Keratinocyte (primary cell): ENCODE results near the gene COL25A1. TPM values are rescaled to one million over a fixed set of nuclear protein-coding genes. Genes with fewer than 3 reads are reported as not detected.

ENCODE experiments used
- DNase-seq: peaks from one replicate; pipeline ENCODE4 v3.0.0-alpha.2; 2011; ENCODE audit warnings: low read depth, missing footprints, low spot score
- FAIRE-seq: peaks from 2 replicates; lab custom pipeline; 2011; peaks lifted over from hg19 to GRCh38; lab: Jason Lieb, UNC
- H2AFZ ChIP-seq: 2 replicates; pipeline ENCODE4 v1.6.0; 2012; ENCODE audit warnings: low read length, control low read depth, inconsistent platforms; ENCODE audit not compliant: control insufficient read depth
- H3K27ac ChIP-seq: 2 replicates; pipeline ENCODE4 v1.5.1; 2011; ENCODE audit warnings: low read length; ENCODE audit not compliant: control insufficient read depth, insufficient read depth
- H3K27me3 ChIP-seq: 3 replicates; pipeline ENCODE4 v1.6.0; 2011; ENCODE audit warnings: low read length; ENCODE audit not compliant: control insufficient read depth, insufficient read depth; ENCODE audit errors: extremely low read depth
- H3K36me3 ChIP-seq, 2 experiments: 2 replicates in 1 of 2; 3 replicates in 1 of 2; pipeline ENCODE4 v1.5.1; 2011; ENCODE audit warnings: low read length in 2 of 2, mild to moderate bottlenecking in 1 of 2; ENCODE audit not compliant: control insufficient read depth in 2 of 2, insufficient read depth in 2 of 2; ENCODE audit errors: extremely low read depth in 1 of 2
- H3K4me1 ChIP-seq: 3 replicates; pipeline ENCODE4 v1.5.1; 2011; ENCODE audit warnings: low read length; ENCODE audit not compliant: control insufficient read depth, insufficient read depth; ENCODE audit errors: extremely low read depth
- H3K4me2 ChIP-seq: 3 replicates; pipeline ENCODE4 v1.6.0; 2011; ENCODE audit warnings: low read depth, low read length; ENCODE audit not compliant: control insufficient read depth, insufficient read depth; ENCODE audit errors: extremely low read depth
- H3K4me3 ChIP-seq, 3 experiments: fragments of 200-600 bp in 1 of 3; sonication (generic) in 1 of 3; 2 replicates in 2 of 3; 3 replicates in 1 of 3; pipeline ENCODE4 v1.5.1; 2011 to 2016; ENCODE audit warnings: low read length in 3 of 3, mild to moderate bottlenecking in 3 of 3, control low read depth in 2 of 3, inconsistent platforms in 1 of 3, low read depth in 1 of 3, mixed read lengths in 1 of 3, mixed run types in 1 of 3, moderate library complexity in 1 of 3; ENCODE audit not compliant: control insufficient read depth in 2 of 3, insufficient read depth in 2 of 3; ENCODE audit errors: extremely low read depth in 1 of 3
- H3K79me2 ChIP-seq: 2 replicates; pipeline ENCODE4 v1.6.0; 2012; ENCODE audit warnings: low read length; ENCODE audit not compliant: control insufficient read depth, insufficient read depth
- H3K9ac ChIP-seq: 3 replicates; pipeline ENCODE4 v1.6.0; 2011; ENCODE audit warnings: low read length; ENCODE audit not compliant: control insufficient read depth, insufficient read depth; ENCODE audit errors: extremely low read depth
- H3K9me1 ChIP-seq: 3 replicates; pipeline ENCODE4 v1.6.0; 2011; ENCODE audit warnings: low read length; ENCODE audit not compliant: control insufficient read depth, insufficient read depth; ENCODE audit errors: extremely low read depth
- H3K9me3 ChIP-seq: 2 replicates; pipeline ENCODE4 v1.5.1; 2012; ENCODE audit warnings: low read depth, low read length; ENCODE audit not compliant: control insufficient read depth
- H4K20me1 ChIP-seq: 3 replicates; pipeline ENCODE4 v1.6.0; 2011; ENCODE audit warnings: low read length; ENCODE audit not compliant: control insufficient read depth, insufficient read depth; ENCODE audit errors: extremely low read depth
- EZH2 ChIP-seq: IDR thresholded peaks from one replicate; pipeline ENCODE4 v1.6.1; 2012; ENCODE audit warnings: inconsistent platforms, mild to moderate bottlenecking, low read length, moderate library complexity
- dilution Hi-C: fragments of 300-500 bp; cut with MboI; formaldehyde crosslinking; loops from one replicate; pipeline ENCODE4 v1.7.0; 2020; ENCODE audit warnings: low sequenced_read_pairs; ENCODE audit not compliant: extremely low pct_ligation_motif_present
- polyA plus RNA-seq, 5 experiments: library from polyadenylated mRNA; depleted of rRNA in 3 of 5; stranded (reverse) in 3 of 5; stranded (forward) in 1 of 5; unstranded in 1 of 5; fragments of >200 nt; gene quantifications; 1 replicate in 1 of 5; 2 replicates in 3 of 5; 3 replicates in 1 of 5; pipeline versions ENCODE4 v1.2.1 to v1.2.3, GENCODE V29; 2011 to 2012; ENCODE audit warnings: missing spikeins in 2 of 5, low read depth in 1 of 5, low replicate concordance in 1 of 5
- TF ChIP-seq, protein P1 (sequence below), 3 experiments: IDR thresholded peaks in 1 of 3; conservative IDR thresholded peaks in 1 of 3; optimal IDR thresholded peaks in 1 of 3; 2 replicates in 2 of 3; 3 replicates in 1 of 3; pipeline versions ENCODE3 to v1.5.1; 2011; ENCODE audit warnings: low read length in 3 of 3, mild to moderate bottlenecking in 3 of 3, moderate library complexity in 2 of 3, control low read depth in 1 of 3, inconsistent platforms in 1 of 3; ENCODE audit not compliant: insufficient read depth in 2 of 3; ENCODE audit errors: extremely low read depth in 1 of 3

Gene COL25A1
- polyA plus RNA-seq, 1 donor (not counting 4 experiments of a cell fraction or from before 2014, with no cell fraction given): not detected

DNA sequence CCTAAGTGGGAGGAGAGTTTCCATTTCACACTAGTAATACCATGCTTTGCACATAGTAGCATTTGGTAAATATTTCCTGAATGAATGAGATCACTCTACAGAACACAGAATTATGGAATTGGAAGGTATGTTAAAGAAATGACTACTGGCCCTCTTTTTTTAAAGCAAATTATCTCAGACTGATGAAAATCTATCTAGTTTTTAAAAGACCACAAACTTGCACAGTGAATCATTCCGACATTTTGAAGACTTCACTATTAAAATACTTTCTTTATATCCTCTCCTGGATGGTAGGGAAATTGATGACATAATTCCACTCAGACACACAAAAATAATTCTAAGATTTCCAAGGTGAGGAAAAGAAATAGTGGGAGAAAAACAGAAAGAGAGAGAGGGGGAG lies 471.2 kb downstream of the COL25A1 start:
- Histone ChIP-seq H4K20me1 (no peaks in the 10 kb centered on the region), H3K4me3 (no peak overlapping the region), H3K27ac (no peak overlapping the region), H3K79me2 (no peaks in the 10 kb centered on the region), H3K9ac (no peak overlapping the region), H3K4me1 (peaks cover 9% of the 10 kb centered on the region), H3K9me3 (no peaks in the 10 kb centered on the region), H3K27me3 (peaks cover 9% of the 10 kb centered on the region), H2AFZ (no peak overlapping the region), H3K9me1 (no peaks in the 10 kb centered on the region), H3K4me2 (no peak overlapping the region), H3K36me3 (no peaks in the 10 kb centered on the region)
- TF ChIP-seq EZH2: no peak
- TF ChIP-seq, protein P1, sequence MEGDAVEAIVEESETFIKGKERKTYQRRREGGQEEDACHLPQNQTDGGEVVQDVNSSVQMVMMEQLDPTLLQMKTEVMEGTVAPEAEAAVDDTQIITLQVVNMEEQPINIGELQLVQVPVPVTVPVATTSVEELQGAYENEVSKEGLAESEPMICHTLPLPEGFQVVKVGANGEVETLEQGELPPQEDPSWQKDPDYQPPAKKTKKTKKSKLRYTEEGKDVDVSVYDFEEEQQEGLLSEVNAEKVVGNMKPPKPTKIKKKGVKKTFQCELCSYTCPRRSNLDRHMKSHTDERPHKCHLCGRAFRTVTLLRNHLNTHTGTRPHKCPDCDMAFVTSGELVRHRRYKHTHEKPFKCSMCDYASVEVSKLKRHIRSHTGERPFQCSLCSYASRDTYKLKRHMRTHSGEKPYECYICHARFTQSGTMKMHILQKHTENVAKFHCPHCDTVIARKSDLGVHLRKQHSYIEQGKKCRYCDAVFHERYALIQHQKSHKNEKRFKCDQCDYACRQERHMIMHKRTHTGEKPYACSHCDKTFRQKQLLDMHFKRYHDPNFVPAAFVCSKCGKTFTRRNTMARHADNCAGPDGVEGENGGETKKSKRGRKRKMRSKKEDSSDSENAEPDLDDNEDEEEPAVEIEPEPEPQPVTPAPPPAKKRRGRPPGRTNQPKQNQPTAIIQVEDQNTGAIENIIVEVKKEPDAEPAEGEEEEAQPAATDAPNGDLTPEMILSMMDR (optimal IDR thresholded peaks at IDR 0.05 in 1 of 3, IDR thresholded peaks at IDR 0.05 in 1 of 3, conservative IDR thresholded peaks at IDR 0.05 in 1 of 3; ENCODE audit: extremely low read depth in 1 of 3, insufficient read depth in 2 of 3, low read length in 3 of 3): no peak
- dilution Hi-C loops: no loop called here
- DNase-seq (no peak), FAIRE-seq (no peak)

DNA sequence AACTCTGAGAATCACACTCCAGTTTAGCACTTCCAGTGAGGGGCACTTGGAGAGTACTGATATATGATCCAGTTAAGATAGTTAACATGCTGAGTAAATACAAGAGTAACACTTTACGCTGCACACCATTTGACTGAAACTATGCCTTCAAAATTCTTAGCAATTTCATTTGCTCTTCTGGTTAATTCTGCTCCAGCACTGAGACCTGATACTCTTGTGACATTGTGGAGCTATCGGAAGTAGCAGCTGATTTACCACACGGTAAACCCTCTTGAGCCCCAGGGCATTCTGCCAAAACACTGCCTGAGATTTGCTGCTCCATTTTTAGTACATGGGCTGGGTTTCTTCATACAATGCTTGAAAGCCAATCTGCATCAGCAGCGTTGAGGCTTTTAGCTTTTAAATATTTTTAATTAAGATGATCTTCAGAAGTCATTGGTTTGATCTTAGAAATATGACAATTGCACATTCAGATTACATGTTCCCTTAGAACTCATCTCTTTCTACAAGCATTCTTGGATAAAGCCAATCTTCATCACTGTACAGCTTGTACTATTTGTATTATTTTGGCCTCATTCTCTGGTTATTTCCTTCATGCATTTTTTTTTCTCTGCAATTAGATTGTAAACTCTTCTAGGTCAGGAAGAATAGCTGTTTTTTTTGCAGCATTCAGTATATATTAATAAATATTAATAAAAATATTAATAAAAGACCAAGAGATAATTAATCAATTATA lies 471.8 kb downstream of the COL25A1 start:
- dilution Hi-C loops: no loop called here
- DNase-seq (no peak), FAIRE-seq (no peak)
- no peaks in the 10 kb centered on the region for H3K9me3 ChIP-seq
- no peak overlapping the region for H3K9ac ChIP-seq
- H3K36me3 ChIP-seq: no peaks in the 10 kb centered on the region
- H4K20me1 ChIP-seq: no peaks in the 10 kb centered on the region
- H3K4me2 ChIP-seq: no peak overlapping the region
- H2AFZ ChIP-seq: no peak overlapping the region
- no peaks in the 10 kb centered on the region for H3K79me2 ChIP-seq
- no peak overlapping the region for H3K27ac ChIP-seq
- no peak overlapping the region for H3K4me3 ChIP-seq
- no peaks in the 10 kb centered on the region for H3K9me1 ChIP-seq
- H3K27me3 ChIP-seq: peaks cover 9% of the 10 kb centered on the region
- TF ChIP-seq EZH2: no peak
- TF ChIP-seq, protein P1 (optimal IDR thresholded peaks at IDR 0.05 in 1 of 3, IDR thresholded peaks at IDR 0.05 in 1 of 3, conservative IDR thresholded peaks at IDR 0.05 in 1 of 3; ENCODE audit: extremely low read depth in 1 of 3, insufficient read depth in 2 of 3, low read length in 3 of 3): no peak
- H3K4me1 ChIP-seq: peaks cover 9% of the 10 kb centered on the region
